ENCODE measurements around the gene WDFY4.

GRCh38 chr10:48727866-48728265 is 43.2 kb downstream of the WDFY4 start:
- TF ChIP-seq NBN (conservative IDR thresholded peaks at IDR 0.05), result no peak
- no peak for TF ChIP-seq CBX5 (CRISPR knock-in tag; IDR thresholded peaks at IDR 0.05; ENCODE audit: borderline replicate concordance)
- TF ChIP-seq ATF3 (CRISPR knock-in tag; IDR thresholded peaks at IDR 0.05), result no peak
- no peak for TF ChIP-seq AFF4 (CRISPR knock-in tag; IDR thresholded peaks at IDR 0.05)
- no peak for TF ChIP-seq ZNF362 (CRISPR knock-in tag; IDR thresholded peaks at IDR 0.05; ENCODE audit: borderline replicate concordance)
- TF ChIP-seq POLR2AphosphoS5 (IDR thresholded peaks at IDR 0.05; ENCODE audit: low read depth, low read length), result no peak

All from HepG2 (cell line).